CD4-positive, alpha-beta T cell (primary cell): ENCODE results near the gene OTOA. TPM values are rescaled to one million over a fixed set of nuclear protein-coding genes. Genes with fewer than 3 reads are reported as not detected.
"Not testable (repeated sequence)": the region's sequence is repeated elsewhere in the genome, so short reads cannot be mapped to it uniquely, and the experiment has no call there.

Experiments
- ATAC-seq: fragments of 200-7000 bp; cut with Tn5 transposase; one replicate; pipeline ENCODE4 v1.10.0; 2022; ENCODE audit warnings: mild to moderate bottlenecking; ENCODE audit not compliant: poor library complexity
- CTCF ChIA-PET: fragments of 350-600 bp; sonication (Branson Sonifier 250); formaldehyde crosslinking; loops from one replicate; lab custom pipeline; 2021; ENCODE audit warnings: antibody characterized with exemption, inconsistent platforms; lab: Charles Lee
- POLR2A ChIA-PET: fragments of 350-600 bp; sonication (Branson Sonifier 250); formaldehyde crosslinking; loops from one replicate; lab custom pipeline; 2021; ENCODE audit warnings: antibody characterized with exemption, inconsistent platforms; lab: Charles Lee
- DNase-seq, 14 experiments: peaks; one replicate each; pipeline ENCODE4 v3.0.0-alpha.2; 2013 to 2020; ENCODE audit warnings: mixed read lengths in 2 of 14
- H3K27ac ChIP-seq, 2 donors: one replicate each; pipeline versions ENCODE4 v1.5.1 to v1.7.0; 2013; ENCODE audit warnings: low read length in 2 of 2, low read depth in 1 of 2, mild to moderate bottlenecking in 1 of 2
- H3K27me3 ChIP-seq, 2 experiments: 1 replicate in 1 of 2; 2 replicates in 1 of 2; pipeline versions ENCODE4 v1.6.1 to v1.7.0; 2013; ENCODE audit warnings: low read length in 2 of 2, control low read depth in 1 of 2, mild to moderate bottlenecking in 1 of 2, moderate library complexity in 1 of 2; ENCODE audit not compliant: insufficient read depth in 2 of 2, control insufficient read depth in 1 of 2
- H3K36me3 ChIP-seq: one replicate; pipeline ENCODE4 v1.6.1; 2013; ENCODE audit warnings: low read length, control low read depth; ENCODE audit not compliant: insufficient read depth
- H3K4me1 ChIP-seq: one replicate; pipeline ENCODE4 v1.6.1; 2013; ENCODE audit warnings: low read length, control low read depth; ENCODE audit not compliant: insufficient read depth
- H3K4me3 ChIP-seq: one replicate; pipeline ENCODE4 v1.5.1; 2013; ENCODE audit warnings: mild to moderate bottlenecking, low read length, moderate library complexity
- H3K9me3 ChIP-seq, 2 experiments: 1 replicate in 1 of 2; 2 replicates in 1 of 2; pipeline versions ENCODE4 v1.6.1 to v1.7.0; 2013; ENCODE audit warnings: low read length in 2 of 2, mild to moderate bottlenecking in 2 of 2, control low read depth in 1 of 2, moderate library complexity in 1 of 2; ENCODE audit not compliant: control insufficient read depth in 1 of 2, insufficient read depth in 1 of 2
- H3K27ac Mint-ChIP-seq: one replicate; pipeline ENCODE4 v1.8.0; 2020; ENCODE audit warnings: mixed read lengths
- H3K27me3 Mint-ChIP-seq: one replicate; pipeline ENCODE4 v1.8.0; 2021; ENCODE audit warnings: mixed read lengths
- H3K36me3 Mint-ChIP-seq: one replicate; pipeline ENCODE4 v1.8.0; 2021; ENCODE audit warnings: low read depth, mixed read lengths
- H3K4me1 Mint-ChIP-seq: one replicate; pipeline ENCODE4 v1.8.0; 2021; ENCODE audit warnings: low read depth, mixed read lengths
- H3K4me3 Mint-ChIP-seq: one replicate; pipeline ENCODE4 v1.8.0; 2020; ENCODE audit warnings: mild to moderate bottlenecking, mixed read lengths
- H3K9me3 Mint-ChIP-seq: one replicate; pipeline ENCODE4 v1.8.0; 2020; ENCODE audit warnings: mixed read lengths
- intact Hi-C, 2 experiments: fragments of 100-400 bp; cut with DNase I in 1 of 2; cut with micrococcal nuclease in 1 of 2; formaldehyde crosslinking; loops; one replicate each; pipeline versions ENCODE4 v1.15.1 to v1.9.0; 2023 to 2025; cut with DNase I, micrococcal nuclease
- total RNA-seq, 174 experiments: library from RNA in 2 of 174; stranded (reverse) in 2 of 174; gene quantifications; one replicate each; pipeline ENCODE4 v1.2.3 and lab custom pipeline; 2021 to 2026
- TF ChIP-seq, protein P1 (sequence below): fragments of 200-600 bp; IDR thresholded peaks from one replicate; pipeline ENCODE4 v1.8.0; 2022; ENCODE audit warnings: antibody characterized with exemption, mild to moderate bottlenecking

The OTOA gene
- total RNA-seq, 2 experiments from 2014 or later: 0.19 TPM; not detected in 1

DNA sequence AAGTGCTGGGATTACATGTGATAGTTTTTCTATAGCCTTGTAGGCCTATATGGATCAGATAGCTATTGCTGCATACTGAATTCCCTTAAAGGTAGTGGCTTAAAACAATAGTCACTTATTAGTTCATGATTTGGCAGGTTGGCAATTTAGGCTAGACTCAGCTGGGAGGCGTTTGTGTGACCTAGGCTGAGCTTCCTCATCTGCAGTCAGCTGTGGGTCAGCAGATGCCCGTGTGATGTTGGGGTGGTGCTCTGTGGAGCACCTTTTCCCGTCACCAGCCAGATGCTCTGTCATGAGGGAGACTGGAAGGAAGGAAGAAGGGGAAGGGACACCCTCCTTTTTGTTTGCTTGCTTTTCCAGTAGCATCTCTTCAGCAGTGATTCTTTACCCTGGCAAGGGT is 129.5 kb downstream of the OTOA start:
- H3K36me3 Mint-ChIP-seq: peaks cover 12% of the 10 kb centered on the region
- H3K9me3 ChIP-seq, H3K27ac Mint-ChIP-seq, H3K4me3 Mint-ChIP-seq, H3K9me3 Mint-ChIP-seq, H3K4me1 ChIP-seq, DNase-seq, H3K36me3 ChIP-seq, POLR2A ChIA-PET, H3K4me1 Mint-ChIP-seq, H3K4me3 ChIP-seq, CTCF ChIA-PET, H3K27me3 ChIP-seq, H3K27ac ChIP-seq, H3K27me3 Mint-ChIP-seq, ATAC-seq, intact Hi-C loops: not testable (repeated sequence)

DNA sequence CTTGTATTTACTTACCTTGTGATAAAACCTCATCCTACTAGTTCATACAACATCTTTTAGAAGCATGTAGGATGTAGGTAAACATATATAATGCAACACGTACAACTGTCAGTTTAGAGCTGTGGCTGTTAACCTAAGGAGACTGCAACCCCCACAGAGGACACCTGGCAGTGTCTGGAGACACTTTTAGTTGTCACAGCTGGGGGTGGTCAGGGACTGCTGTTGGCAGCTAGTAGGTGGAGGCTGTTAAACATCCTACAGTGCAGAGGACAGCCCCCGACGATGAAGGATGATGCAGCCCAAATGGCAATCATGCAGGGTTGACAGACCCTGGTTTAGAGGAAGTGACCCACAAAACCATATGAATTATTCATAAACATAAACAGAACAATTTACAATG is 134.8 kb downstream of the OTOA start:
- H3K36me3 ChIP-seq, CTCF ChIA-PET: not testable (repeated sequence)
- H3K36me3 Mint-ChIP-seq: peaks cover 19% of the 10 kb centered on the region

DNA sequence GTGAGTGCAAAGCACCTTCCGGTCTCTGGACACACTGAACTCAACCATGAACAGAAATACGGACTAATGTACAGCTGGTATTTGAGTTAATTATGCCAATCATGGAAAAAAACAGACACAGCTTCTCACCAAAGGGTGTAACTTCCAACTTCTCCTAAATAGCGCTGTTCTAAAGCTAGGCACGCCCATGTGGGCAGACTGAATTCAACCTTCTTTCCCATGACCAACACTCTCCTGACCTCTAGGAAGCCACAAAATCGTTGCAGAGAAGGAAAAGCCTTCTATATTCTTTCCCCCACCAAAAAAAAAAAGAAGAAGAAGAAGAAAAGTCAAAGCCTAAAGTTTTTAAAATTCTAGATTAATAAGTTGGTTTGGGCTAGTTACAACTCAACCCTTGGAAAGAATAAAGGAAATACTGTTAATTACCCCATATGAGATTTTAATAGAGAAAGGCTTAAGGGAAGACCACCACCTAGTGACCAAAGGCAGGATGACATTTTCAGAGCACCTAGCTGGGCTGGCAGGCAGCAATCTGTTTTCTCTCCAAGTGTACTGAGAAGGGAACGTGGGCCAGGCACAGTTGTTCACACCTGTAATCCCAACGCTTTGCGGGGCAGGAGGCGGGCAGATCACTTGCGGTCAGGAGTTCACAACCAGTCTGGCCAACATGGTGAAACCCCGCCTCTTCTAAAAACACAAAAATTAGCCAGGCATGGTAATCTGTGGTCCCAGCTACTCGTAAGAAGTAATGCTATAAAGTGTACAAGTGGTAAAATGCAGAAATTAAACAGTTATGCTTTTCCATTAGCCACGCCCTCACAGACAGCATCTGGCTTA is 138.0 kb downstream of the OTOA start:
- POLR2A ChIA-PET, H3K27me3 Mint-ChIP-seq, H3K36me3 ChIP-seq, H3K4me3 ChIP-seq, H3K27ac ChIP-seq, H3K9me3 ChIP-seq, H3K4me1 ChIP-seq, H3K27me3 ChIP-seq, H3K27ac Mint-ChIP-seq, H3K9me3 Mint-ChIP-seq, H3K4me3 Mint-ChIP-seq, H3K4me1 Mint-ChIP-seq: not testable (repeated sequence)
- CTCF ChIA-PET: interaction anchor here (1.0 kb wide), 1 partner anchor 149 kb away, joined by 3 read pairs; no protein-coding TSS in a partner anchor
- intact Hi-C loops: loop anchor here in 1 of 2 experiments (5.0 kb wide), 1 partner anchor 144 kb away; no protein-coding TSS in a partner anchor
- ATAC-seq (peak; percentile 54), DNase-seq (peak in 5 of 14 experiments; percentile 6 to 58 (median 44))
- TF ChIP-seq, protein P1, sequence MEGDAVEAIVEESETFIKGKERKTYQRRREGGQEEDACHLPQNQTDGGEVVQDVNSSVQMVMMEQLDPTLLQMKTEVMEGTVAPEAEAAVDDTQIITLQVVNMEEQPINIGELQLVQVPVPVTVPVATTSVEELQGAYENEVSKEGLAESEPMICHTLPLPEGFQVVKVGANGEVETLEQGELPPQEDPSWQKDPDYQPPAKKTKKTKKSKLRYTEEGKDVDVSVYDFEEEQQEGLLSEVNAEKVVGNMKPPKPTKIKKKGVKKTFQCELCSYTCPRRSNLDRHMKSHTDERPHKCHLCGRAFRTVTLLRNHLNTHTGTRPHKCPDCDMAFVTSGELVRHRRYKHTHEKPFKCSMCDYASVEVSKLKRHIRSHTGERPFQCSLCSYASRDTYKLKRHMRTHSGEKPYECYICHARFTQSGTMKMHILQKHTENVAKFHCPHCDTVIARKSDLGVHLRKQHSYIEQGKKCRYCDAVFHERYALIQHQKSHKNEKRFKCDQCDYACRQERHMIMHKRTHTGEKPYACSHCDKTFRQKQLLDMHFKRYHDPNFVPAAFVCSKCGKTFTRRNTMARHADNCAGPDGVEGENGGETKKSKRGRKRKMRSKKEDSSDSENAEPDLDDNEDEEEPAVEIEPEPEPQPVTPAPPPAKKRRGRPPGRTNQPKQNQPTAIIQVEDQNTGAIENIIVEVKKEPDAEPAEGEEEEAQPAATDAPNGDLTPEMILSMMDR: peak; percentile 32
- peaks cover 15% of the 10 kb centered on the region for H3K36me3 Mint-ChIP-seq

More for the DNA sequence above, 134.8 kb downstream of the OTOA start:
- H3K4me1 ChIP-seq, H3K4me1 Mint-ChIP-seq, H3K4me3 Mint-ChIP-seq, H3K27me3 ChIP-seq, H3K27ac ChIP-seq, H3K9me3 Mint-ChIP-seq, H3K27ac Mint-ChIP-seq, H3K27me3 Mint-ChIP-seq, DNase-seq, POLR2A ChIA-PET, H3K9me3 ChIP-seq, intact Hi-C loops, H3K4me3 ChIP-seq, ATAC-seq: not testable (repeated sequence)

DNA sequence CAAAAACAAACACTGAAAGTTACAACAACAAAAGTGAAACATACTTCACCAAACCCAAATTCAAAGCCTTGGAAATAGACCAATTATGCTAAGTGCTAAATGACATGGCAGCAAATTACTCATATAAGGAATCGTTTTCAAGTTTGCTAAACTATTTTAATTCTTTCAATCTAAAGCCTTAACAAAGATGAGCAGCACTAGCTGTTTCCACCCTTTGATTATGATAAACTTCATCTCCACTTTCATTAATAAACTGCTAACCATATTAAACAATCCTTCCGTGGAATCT is 138.6 kb downstream of the OTOA start:
- CTCF ChIA-PET: interaction anchor here (1.0 kb wide), 1 partner anchor 149 kb away, joined by 3 read pairs; no protein-coding TSS in a partner anchor
- ATAC-seq, H3K27me3 ChIP-seq, H3K4me1 ChIP-seq, H3K9me3 Mint-ChIP-seq, H3K4me1 Mint-ChIP-seq, H3K27ac Mint-ChIP-seq, POLR2A ChIA-PET, H3K36me3 ChIP-seq, DNase-seq, H3K4me3 ChIP-seq, H3K27me3 Mint-ChIP-seq, H3K4me3 Mint-ChIP-seq, H3K9me3 ChIP-seq, H3K27ac ChIP-seq: not testable (repeated sequence)
- intact Hi-C loops: loop anchor here in 1 of 2 experiments (5.0 kb wide), 1 partner anchor 145 kb away; no protein-coding TSS in a partner anchor
- peaks cover 21% of the 10 kb centered on the region for H3K36me3 Mint-ChIP-seq

Other genes with a start within 250 kb of the OTOA start
- 10 to 100 TPM; 78.4 to 86.7 TPM for gene METTL9, start 64.4 kb upstream of the OTOA start, total RNA-seq
- under 1 TPM; 0.31 to 0.77 TPM for gene IGSF6, start 11.4 kb upstream of the OTOA start, total RNA-seq
- 100 to 1,000 TPM; 185 to 206 TPM for gene NPIPB4, start 193.8 kb downstream of the OTOA start, total RNA-seq